Posterior vena cava (tissue), 2 donors: ENCODE data around the gene DYNLT3. TPM values are rescaled to one million over a fixed set of nuclear protein-coding genes. Genes with fewer than 3 reads are reported as not detected.

Experiments
- DNase-seq: peaks from one replicate; pipeline ENCODE4 v3.0.0-alpha.2; 2020; ENCODE audit warnings: low spot score
- intact Hi-C, 2 donors: fragments of 100-400 bp; cut with DNase I; formaldehyde crosslinking; loops; one replicate each; pipeline versions ENCODE4 v1.14.1 to v1.14.2; 2022 to 2023
- long read RNA-seq, 2 donors: library from polyadenylated mRNA; unstranded; transcript quantifications; one replicate each; pipeline ENCODE4 v2.0.0, GENCODE V29; 2020 to 2021
- total RNA-seq, 2 donors: library from RNA; stranded (reverse); fragmentation: NEBNext Ultra II Directional; extraction: Animal tissue kit (Norgen Biotek cat#: 25700); gene quantifications; one replicate each; pipeline ENCODE4 v1.2.1, GENCODE V29; 2021
- donor health status: DM: yes; HTN: yes; CAD: no.
- donor health status: DM: yes; HTN: yes; CAD: no.

DYNLT3 gene
- 10 to 100 TPM; 53.4 to 82.7 TPM for total RNA-seq
- long read RNA-seq, donor 1, transcript DYNLT3-201 (5 exons, 2,217 nt), result major isoform, 26 of 31 reads
- long read RNA-seq, donor 1, partial matches to known transcripts, result 3 of 31 reads
- long read RNA-seq, donor 1, other reads (novel, unspliced or antisense), result 0 of 31 reads
- long read RNA-seq, donor 2, transcript DYNLT3-201 (5 exons, 2,217 nt), result major isoform, 142 of 147 reads
- long read RNA-seq, donor 2, partial matches to known transcripts, result 5 of 147 reads
- long read RNA-seq, donor 2, other reads (novel, unspliced or antisense), result 0 of 147 reads

- DNase-seq, result peak; percentile 93
- intact Hi-C loops, result no loop called here
These were observed at the start of gene DYNLT3 for GRCh38 chrX:37846934-37847732. Gene DYNLT3 (minus strand): TSS chrX:37847571. CDS start chrX:37847510, 61 bp downstream.

DNA sequence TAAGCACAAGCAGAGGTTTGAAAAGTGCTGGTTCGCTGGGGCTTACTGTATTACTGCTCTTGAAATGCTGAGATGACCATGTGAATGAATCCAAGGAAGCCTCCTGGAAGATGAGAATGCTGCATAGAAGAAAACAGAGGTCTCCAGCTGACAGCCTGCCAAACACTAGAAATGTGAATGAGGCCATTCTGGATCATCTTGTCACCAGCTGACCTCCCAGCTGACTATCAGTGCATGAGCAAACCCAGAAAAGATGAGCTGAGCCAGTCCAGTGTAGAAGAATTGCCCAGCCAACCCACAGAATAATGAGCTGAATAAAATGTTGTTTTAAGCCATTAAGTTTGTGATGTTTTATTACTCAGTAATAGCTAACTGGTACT is 49.1 kb upstream of the DYNLT3 start:
- intact Hi-C loops, result no loop called here
- DNase-seq, result no peak

- intact Hi-C loops, result no loop called here
- no peak for DNase-seq
These were observed 48.6 kb upstream of the DYNLT3 start for GRCh38 chrX:37895795-37896510.

- intact Hi-C loops, result no loop called here
- no peak for DNase-seq
These were observed 47.4 kb upstream of the DYNLT3 start for GRCh38 chrX:37894725-37895124.

DNA sequence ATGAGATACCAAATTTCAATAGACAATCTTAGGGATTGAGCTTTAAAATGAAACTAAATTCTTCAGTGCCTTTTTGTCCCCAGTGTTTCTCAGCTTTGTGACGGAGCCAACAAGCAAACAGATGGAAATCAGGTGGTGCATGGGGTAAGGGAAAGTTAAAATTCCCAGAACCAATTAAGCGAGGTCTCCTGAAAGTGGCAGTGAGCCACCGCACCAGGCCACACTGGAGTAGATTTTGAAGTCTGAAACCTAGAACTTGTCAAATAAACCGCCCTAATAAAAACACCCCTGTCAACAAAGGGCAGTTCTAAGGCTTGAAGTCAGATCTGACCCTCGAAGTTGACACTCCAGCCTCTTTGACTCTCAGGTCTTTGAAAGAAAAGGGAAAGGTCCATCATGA is 40.6 kb upstream of the DYNLT3 start:
- intact Hi-C loops, result no loop called here
- DNase-seq, result no peak

GRCh38 chrX:37887347-37887746 is 40.0 kb upstream of the DYNLT3 start:
- no peak for DNase-seq
- intact Hi-C loops, result no loop called here

GRCh38 chrX:37883196-37883595 is 35.8 kb upstream of the DYNLT3 start:
- intact Hi-C loops, result no loop called here
- no peak for DNase-seq

GRCh38 chrX:37879692-37880091 is 32.3 kb upstream of the DYNLT3 start:
- intact Hi-C loops, result no loop called here
- no peak for DNase-seq

DNA sequence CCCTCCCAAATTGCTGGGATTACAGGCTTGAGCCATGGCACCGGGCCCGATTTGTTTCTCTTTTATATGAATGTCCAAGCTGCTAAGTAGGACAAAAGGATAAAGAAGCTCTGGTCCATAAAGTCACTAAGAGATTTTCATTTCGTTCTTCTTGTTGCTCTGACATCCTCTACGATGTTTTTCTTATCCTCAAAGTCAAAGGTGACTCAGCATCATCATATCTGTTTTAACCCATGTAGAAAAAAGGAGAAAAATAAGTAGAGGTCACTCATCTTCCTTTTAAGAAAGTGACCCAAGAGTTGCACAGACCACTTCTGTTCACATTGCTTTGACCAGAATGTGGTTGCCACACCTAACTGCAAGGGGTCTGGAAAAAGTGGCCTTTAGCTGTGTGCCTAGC is 29.3 kb upstream of the DYNLT3 start:
- DNase-seq, result no peak
- intact Hi-C loops, result no loop called here

GRCh38 chrX:37875675-37876074 is 28.3 kb upstream of the DYNLT3 start:
- DNase-seq, result no peak
- intact Hi-C loops, result no loop called here

- intact Hi-C loops, result no loop called here
- no peak for DNase-seq
These were observed 25.8 kb upstream of the DYNLT3 start for GRCh38 chrX:37873220-37873619.

GRCh38 chrX:37872303-37872655 is 24.9 kb upstream of the DYNLT3 start:
- intact Hi-C loops, result no loop called here
- DNase-seq, result no peak

DNA sequence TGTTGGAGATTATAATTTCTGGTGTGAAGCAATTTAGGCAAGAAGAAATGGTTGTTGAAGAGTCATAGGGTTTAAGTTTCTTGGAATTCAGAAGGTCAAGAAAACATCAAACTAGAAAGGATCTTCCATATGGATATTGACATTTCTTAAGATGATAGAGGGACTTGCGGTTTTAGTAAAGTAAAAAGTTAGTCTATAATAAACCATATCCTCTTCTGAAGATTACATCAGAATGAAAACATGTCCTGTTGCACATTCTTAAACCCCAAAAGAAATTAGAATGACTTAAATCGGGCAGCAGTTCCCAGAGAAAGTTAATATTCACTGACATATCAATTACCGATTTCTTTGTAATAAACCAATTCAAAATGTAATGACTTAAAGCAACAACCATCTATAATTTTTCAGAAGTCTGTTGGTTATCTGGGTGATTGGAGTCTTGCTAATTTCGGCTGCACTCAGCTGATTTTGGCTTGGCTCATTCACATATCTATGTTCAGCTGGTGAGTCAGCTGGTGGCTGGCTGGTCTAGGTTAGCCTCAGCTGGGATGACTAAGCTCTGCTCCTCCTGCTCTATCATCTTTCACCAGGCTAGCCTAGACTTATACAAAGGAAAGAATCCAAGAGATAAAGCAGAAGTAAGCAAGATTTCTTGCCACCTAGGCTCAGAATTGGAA is 24.4 kb upstream of the DYNLT3 start:
- DNase-seq, result no peak
- intact Hi-C loops, result no loop called here

DNA sequence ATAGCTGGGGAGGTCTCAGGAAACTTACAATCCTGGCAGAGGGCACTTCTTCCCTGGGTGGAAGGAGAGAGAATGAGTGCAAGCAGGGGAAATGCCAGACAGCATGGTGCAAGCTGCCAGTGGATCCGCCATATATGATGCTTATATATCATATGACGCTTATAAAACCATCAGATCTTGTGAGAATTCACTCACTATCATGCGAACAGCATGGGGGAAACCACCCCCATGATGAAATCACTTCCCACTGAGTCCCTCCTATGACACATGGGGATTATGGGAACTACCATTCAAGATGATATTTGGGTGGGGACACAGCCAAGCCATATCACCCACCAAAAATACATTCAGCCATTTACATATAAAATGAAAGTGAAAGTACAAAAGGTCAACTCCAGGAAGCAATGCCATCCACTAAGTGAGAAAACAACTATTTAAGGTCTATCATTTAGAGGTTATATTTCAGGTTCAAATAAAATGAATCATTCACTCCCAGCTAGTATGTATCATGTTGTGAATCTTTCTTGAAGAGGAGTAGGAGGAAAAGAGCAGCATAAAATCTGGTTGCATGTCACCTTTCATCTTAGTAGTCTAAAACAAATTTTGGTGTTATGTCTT is 20.3 kb upstream of the DYNLT3 start:
- DNase-seq, result no peak
- intact Hi-C loops, result no loop called here

DNA sequence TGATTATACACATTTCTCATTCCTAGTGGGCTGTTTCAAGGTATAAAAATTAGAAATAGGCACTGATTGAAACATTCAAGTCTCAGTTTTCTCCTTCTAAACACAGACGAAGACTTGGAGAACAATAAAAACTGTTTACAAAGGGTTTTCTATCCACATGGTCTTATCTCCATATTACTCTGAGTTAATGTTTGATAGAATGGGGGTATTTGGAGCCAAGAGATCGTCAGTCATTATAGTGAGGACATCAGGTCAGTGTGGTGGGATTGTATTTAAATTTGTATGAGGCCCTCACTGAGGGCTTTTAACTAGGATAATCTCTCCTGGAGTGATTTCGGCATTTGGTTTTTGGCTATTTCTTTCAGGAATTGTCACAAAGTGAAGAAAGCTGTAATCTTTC is 16.4 kb upstream of the DYNLT3 start:
- no peak for DNase-seq
- intact Hi-C loops, result no loop called here

DNA sequence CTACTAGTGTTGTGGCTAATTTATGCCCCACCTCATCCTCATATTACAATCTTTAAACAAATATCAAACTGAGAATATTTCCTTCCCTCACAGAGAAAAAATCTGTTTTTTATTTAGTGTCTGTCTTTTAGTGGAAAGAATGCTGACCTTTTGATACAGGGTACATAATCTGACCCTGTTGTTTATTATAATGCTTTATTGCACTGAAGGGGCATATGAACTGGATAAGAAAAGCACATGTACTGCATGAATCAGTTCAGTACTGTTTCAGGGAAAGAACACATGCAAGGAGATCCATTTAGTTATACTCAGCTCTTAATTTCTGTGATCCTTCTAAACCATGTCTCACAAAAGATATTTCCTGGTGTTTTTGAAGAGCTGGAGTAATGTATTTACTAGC is 15.5 kb upstream of the DYNLT3 start:
- intact Hi-C loops, result no loop called here
- DNase-seq, result no peak

- DNase-seq, result no peak
- intact Hi-C loops, result no loop called here
These were observed 13.3 kb upstream of the DYNLT3 start for GRCh38 chrX:37860721-37861120.

DNA sequence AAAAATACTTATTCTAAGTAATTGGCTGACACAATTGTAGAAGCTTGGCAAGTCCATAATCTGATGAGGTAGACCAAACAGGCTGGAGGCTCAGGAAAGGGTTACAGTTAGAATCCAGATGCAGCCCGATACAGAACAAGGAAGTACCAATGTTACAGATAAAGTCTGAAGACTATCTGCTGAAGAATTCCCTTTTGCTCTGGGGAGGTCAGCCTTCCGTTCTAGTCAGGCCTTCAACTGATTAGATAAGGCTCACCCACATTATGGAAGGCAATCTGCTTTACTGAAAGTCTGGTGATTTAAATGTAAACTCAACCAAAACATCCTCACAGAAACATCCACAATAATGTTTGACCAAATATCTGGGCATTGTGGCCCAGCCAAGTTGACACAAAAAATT is 7.4 kb upstream of the DYNLT3 start:
- DNase-seq, result no peak
- intact Hi-C loops, result no loop called here

DNA sequence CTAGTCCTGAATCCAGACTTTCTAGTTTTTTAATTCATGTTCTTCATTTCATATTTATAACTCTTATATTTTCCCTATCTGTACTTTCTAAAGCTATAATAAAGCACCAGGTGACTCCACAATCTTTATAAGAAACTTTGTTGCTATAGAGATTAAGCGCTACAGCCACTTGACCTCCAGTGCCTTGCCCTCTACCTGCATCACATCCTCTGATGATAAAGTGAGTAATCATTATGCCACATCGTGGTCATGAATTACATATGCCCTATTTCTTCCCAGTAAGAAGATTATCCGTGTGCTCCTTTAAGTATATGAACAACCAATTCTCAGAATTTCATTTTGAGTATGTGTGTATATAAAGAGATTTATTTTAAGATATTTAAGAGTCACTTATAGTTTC is 6.8 kb upstream of the DYNLT3 start:
- DNase-seq, result no peak
- intact Hi-C loops, result no loop called here
